Nasal cavity respiratory epithelium epithelial cell of viscerocranial mucosa (primary cell): Measurements from ENCODE around the gene GAGE12F. TPM values are rescaled to one million over a fixed set of nuclear protein-coding genes. Genes with fewer than 3 reads are reported as not detected.

Source experiments
- total RNA-seq: library from RNA; depleted of rRNA; stranded (reverse); fragments of >200 nt; gene quantifications from 2 replicates; pipeline ENCODE4 v1.2.3, GENCODE V29; 2014

Gene GAGE12F, protein sequence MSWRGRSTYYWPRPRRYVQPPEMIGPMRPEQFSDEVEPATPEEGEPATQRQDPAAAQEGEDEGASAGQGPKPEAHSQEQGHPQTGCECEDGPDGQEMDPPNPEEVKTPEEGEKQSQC
- not detected in 2 replicates for total RNA-seq

DNA sequence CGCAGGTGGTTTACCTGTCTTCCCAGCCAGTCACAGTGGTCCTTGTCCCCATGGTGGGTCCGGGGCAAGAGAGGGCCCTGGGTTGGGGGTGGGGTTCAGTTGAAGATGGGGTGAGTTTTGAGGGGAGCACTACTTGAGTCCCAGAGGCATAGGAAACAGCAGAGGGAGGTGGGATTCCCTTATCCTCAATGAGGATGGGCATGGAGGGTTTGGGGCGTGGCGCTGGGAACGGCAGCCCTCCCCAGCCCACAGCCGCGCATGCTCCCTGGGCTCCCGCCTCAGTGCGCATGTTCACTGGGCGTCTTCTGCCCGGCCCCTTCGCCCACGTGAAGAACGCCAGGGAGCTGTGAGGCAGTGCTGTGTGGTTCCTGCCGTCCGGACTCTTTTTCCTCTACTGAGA, at the start of gene GAGE12F:
Gene GAGE12F, plus strand, starts transcription at position 301 of the 400 bp plus-strand sequence. CDS start 1,155 bp downstream, outside the sequence.

DNA sequence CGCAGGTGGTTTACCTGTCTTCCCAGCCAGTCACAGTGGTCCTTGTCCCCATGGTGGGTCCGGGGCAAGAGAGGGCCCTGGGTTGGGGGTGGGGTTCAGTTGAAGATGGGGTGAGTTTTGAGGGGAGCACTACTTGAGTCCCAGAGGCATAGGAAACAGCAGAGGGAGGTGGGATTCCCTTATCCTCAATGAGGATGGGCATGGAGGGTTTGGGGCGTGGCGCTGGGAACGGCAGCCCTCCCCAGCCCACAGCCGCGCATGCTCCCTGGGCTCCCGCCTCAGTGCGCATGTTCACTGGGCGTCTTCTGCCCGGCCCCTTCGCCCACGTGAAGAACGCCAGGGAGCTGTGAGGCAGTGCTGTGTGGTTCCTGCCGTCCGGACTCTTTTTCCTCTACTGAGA, 28.8 kb upstream of the GAGE12F start, which contains the start of gene GAGE12C:
Gene GAGE12C, plus strand, starts transcription at position 301 of the 400 bp plus-strand sequence. CDS start 1,155 bp downstream, outside the sequence.

DNA sequence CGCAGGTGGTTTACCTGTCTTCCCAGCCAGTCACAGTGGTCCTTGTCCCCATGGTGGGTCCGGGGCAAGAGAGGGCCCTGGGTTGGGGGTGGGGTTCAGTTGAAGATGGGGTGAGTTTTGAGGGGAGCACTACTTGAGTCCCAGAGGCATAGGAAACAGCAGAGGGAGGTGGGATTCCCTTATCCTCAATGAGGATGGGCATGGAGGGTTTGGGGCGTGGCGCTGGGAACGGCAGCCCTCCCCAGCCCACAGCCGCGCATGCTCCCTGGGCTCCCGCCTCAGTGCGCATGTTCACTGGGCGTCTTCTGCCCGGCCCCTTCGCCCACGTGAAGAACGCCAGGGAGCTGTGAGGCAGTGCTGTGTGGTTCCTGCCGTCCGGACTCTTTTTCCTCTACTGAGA, 19.2 kb upstream of the GAGE12F start, which contains the start of gene GAGE12D:
Gene GAGE12D, plus strand, starts transcription at position 301 of the 400 bp plus-strand sequence. CDS start 1,155 bp downstream, outside the sequence.

DNA sequence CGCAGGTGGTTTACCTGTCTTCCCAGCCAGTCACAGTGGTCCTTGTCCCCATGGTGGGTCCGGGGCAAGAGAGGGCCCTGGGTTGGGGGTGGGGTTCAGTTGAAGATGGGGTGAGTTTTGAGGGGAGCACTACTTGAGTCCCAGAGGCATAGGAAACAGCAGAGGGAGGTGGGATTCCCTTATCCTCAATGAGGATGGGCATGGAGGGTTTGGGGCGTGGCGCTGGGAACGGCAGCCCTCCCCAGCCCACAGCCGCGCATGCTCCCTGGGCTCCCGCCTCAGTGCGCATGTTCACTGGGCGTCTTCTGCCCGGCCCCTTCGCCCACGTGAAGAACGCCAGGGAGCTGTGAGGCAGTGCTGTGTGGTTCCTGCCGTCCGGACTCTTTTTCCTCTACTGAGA, 9.7 kb upstream of the GAGE12F start, which contains the start of gene GAGE12E:
Gene GAGE12E, plus strand, starts transcription at position 301 of the 400 bp plus-strand sequence. CDS start 1,155 bp downstream, outside the sequence.

DNA sequence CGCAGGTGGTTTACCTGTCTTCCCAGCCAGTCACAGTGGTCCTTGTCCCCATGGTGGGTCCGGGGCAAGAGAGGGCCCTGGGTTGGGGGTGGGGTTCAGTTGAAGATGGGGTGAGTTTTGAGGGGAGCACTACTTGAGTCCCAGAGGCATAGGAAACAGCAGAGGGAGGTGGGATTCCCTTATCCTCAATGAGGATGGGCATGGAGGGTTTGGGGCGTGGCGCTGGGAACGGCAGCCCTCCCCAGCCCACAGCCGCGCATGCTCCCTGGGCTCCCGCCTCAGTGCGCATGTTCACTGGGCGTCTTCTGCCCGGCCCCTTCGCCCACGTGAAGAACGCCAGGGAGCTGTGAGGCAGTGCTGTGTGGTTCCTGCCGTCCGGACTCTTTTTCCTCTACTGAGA, 9.5 kb downstream of the GAGE12F start, which contains the start of gene GAGE12G:
Gene GAGE12G, plus strand, starts transcription at position 301 of the 400 bp plus-strand sequence. CDS start 1,155 bp downstream, outside the sequence.

DNA sequence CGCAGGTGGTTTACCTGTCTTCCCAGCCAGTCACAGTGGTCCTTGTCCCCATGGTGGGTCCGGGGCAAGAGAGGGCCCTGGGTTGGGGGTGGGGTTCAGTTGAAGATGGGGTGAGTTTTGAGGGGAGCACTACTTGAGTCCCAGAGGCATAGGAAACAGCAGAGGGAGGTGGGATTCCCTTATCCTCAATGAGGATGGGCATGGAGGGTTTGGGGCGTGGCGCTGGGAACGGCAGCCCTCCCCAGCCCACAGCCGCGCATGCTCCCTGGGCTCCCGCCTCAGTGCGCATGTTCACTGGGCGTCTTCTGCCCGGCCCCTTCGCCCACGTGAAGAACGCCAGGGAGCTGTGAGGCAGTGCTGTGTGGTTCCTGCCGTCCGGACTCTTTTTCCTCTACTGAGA, 19.0 kb downstream of the GAGE12F start, which contains the start of gene GAGE12H:
Gene GAGE12H, plus strand, starts transcription at position 301 of the 400 bp plus-strand sequence. CDS start 1,155 bp downstream, outside the sequence.

DNA sequence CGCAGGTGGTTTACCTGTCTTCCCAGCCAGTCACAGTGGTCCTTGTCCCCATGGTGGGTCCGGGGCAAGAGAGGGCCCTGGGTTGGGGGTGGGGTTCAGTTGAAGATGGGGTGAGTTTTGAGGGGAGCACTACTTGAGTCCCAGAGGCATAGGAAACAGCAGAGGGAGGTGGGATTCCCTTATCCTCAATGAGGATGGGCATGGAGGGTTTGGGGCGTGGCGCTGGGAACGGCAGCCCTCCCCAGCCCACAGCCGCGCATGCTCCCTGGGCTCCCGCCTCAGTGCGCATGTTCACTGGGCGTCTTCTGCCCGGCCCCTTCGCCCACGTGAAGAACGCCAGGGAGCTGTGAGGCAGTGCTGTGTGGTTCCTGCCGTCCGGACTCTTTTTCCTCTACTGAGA, 28.6 kb downstream of the GAGE12F start, which contains the start of gene GAGE2A:
Gene GAGE2A, plus strand, starts transcription at position 301 of the 400 bp plus-strand sequence. CDS start 1,155 bp downstream, outside the sequence.

DNA sequence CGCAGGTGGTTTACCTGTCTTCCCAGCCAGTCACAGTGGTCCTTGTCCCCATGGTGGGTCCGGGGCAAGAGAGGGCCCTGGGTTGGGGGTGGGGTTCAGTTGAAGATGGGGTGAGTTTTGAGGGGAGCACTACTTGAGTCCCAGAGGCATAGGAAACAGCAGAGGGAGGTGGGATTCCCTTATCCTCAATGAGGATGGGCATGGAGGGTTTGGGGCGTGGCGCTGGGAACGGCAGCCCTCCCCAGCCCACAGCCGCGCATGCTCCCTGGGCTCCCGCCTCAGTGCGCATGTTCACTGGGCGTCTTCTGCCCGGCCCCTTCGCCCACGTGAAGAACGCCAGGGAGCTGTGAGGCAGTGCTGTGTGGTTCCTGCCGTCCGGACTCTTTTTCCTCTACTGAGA, 38.1 kb downstream of the GAGE12F start, which contains the start of gene GAGE1:
Gene GAGE1, plus strand, starts transcription at position 301 of the 400 bp plus-strand sequence. CDS start 1,155 bp downstream, outside the sequence.

Other genes starting within 250 kb of the GAGE12F start
- gene GAGE12J, start 238.8 kb upstream of the GAGE12F start, total RNA-seq: not detected in 2 replicates
- not detected in 2 replicates for gene GAGE13, start 229.3 kb upstream of the GAGE12F start, total RNA-seq
- not detected in 2 replicates for gene GAGE12C, start 28.7 kb upstream of the GAGE12F start, total RNA-seq
- gene GAGE12D, start 19.1 kb upstream of the GAGE12F start, total RNA-seq: not detected in 2 replicates
- not detected in 2 replicates for gene GAGE12E, start 9.6 kb upstream of the GAGE12F start, total RNA-seq
- not detected in 2 replicates for gene GAGE12G, start 9.6 kb downstream of the GAGE12F start, total RNA-seq
- not detected in 2 replicates for gene GAGE12H, start 19.1 kb downstream of the GAGE12F start, total RNA-seq
- gene GAGE2A, start 28.7 kb downstream of the GAGE12F start, total RNA-seq: not detected in 2 replicates
- not detected in 2 replicates for gene GAGE1, start 38.2 kb downstream of the GAGE12F start, total RNA-seq
- not detected in 2 replicates for gene PAGE1, start 135.1 kb downstream of the GAGE12F start, total RNA-seq